ENCODE measurements around the gene EYA3. TPM values are rescaled to one million over a fixed set of nuclear protein-coding genes. Genes with fewer than 3 reads are reported as not detected.

EYA3 gene
- total RNA-seq, 3 donors from 2014 or later (not counting 1 experiment from before 2014, with no cell fraction given): 17.7 to 25.2 (median 19.1) TPM

- Histone ChIP-seq H3K27ac (ENCODE audit: low read length) (no peak overlapping the region), H3K27me3 (ENCODE audit: control insufficient read depth, insufficient read depth, low read length) (no peaks in the 10 kb centered on the region), H3K36me3 (ENCODE audit: control insufficient read depth, insufficient read depth, low read length) (no peaks in the 10 kb centered on the region), H3K4me3 (ENCODE audit: low read length) (no peak overlapping the region), H3K9me3 (ENCODE audit: control insufficient read depth, insufficient read depth, low read length) (no peaks in the 10 kb centered on the region), H3K4me1 (ENCODE audit: control insufficient read depth, insufficient read depth, low read length) (peaks cover 11% of the 10 kb centered on the region)
- H3K9me3 Mint-ChIP-seq: no peaks in the 10 kb centered on the region
- peaks cover 34 to 39% of the 10 kb centered on the region in 2 donors for H3K4me1 Mint-ChIP-seq
- peak overlapping the region; percentile 90 for H3K4me3 Mint-ChIP-seq
- peak; percentile 86 for TF ChIP-seq CTCF (IDR thresholded peaks at IDR 0.05)
- WGBS (ENCODE audit: insufficient coverage): 28% methylated on average over 3 of the region's 6 CpGs
- peak overlapping the region; percentile 71 for H3K27ac Mint-ChIP-seq
- no peaks in the 10 kb centered on the region for H3K36me3 Mint-ChIP-seq
- ATAC-seq (no peak), DNase-seq (peak; percentile 69 to 89)
- intact Hi-C loops (cut with micrococcal nuclease): loop anchor here (1.0 kb wide), 2 partner anchors 118 to 786 kb away; no protein-coding TSS in a partner anchor
- H3K27me3 Mint-ChIP-seq (ENCODE audit: low read depth in 2 of 2): peaks cover 0 to 1% of the 10 kb centered on the region in 2 donors
These were observed 2.8 kb upstream of the EYA3 start for GRCh38 chr1:28091043-28091781.

- 5% methylated on average over 16 of the region's 16 CpGs for WGBS (ENCODE audit: insufficient coverage)
- H3K27me3 ChIP-seq (ENCODE audit: control insufficient read depth, insufficient read depth, low read length): no peaks in the 10 kb centered on the region
- peak; percentile 20 to 49 for DNase-seq
- H3K4me3 Mint-ChIP-seq: peak overlapping the region; percentile 94
- intact Hi-C loops (cut with micrococcal nuclease): loop anchor here (1.0 to 5.0 kb wide), 4 partner anchors 112 to 420 kb away; partner anchors contain the start of gene RCC1
- H3K9me3 Mint-ChIP-seq: no peaks in the 10 kb centered on the region
- ATAC-seq: no peak
- no peaks in the 10 kb centered on the region for H3K36me3 ChIP-seq (ENCODE audit: control insufficient read depth, insufficient read depth, low read length)
- H3K4me1 ChIP-seq (ENCODE audit: control insufficient read depth, insufficient read depth, low read length): peaks cover 11% of the 10 kb centered on the region
- H3K27ac ChIP-seq (ENCODE audit: low read length): peak overlapping the region; percentile 84
- peaks cover 48 to 50% of the 10 kb centered on the region in 2 donors for H3K4me1 Mint-ChIP-seq
- no peak for TF ChIP-seq CTCF (IDR thresholded peaks at IDR 0.05)
- H3K27me3 Mint-ChIP-seq (ENCODE audit: low read depth in 2 of 2): no peaks in the 10 kb centered on the region
- H3K36me3 Mint-ChIP-seq: no peaks in the 10 kb centered on the region
- H3K9me3 ChIP-seq (ENCODE audit: control insufficient read depth, insufficient read depth, low read length): no peaks in the 10 kb centered on the region
- H3K4me3 ChIP-seq (ENCODE audit: low read length): peak overlapping the region; percentile 92
- H3K27ac Mint-ChIP-seq: peak overlapping the region; percentile 95 to 99
These were observed 719 bp downstream of the EYA3 start for GRCh38 chr1:28087614-28088167.

GRCh38 chr1:28086651-28087050, 1.8 kb downstream of the EYA3 start:
- H3K4me3 ChIP-seq (ENCODE audit: low read length): no peak overlapping the region
- TF ChIP-seq CTCF (IDR thresholded peaks at IDR 0.05): no peak

More at GRCh38 chr1:28086651-28087050, 1.8 kb downstream of the EYA3 start:
- Histone ChIP-seq H3K27ac (ENCODE audit: low read length) (no peak overlapping the region), H3K9me3 (ENCODE audit: control insufficient read depth, insufficient read depth, low read length) (no peaks in the 10 kb centered on the region), H3K4me1 (ENCODE audit: control insufficient read depth, insufficient read depth, low read length) (peaks cover 11% of the 10 kb centered on the region), H3K36me3 (ENCODE audit: control insufficient read depth, insufficient read depth, low read length) (no peaks in the 10 kb centered on the region), H3K27me3 (ENCODE audit: control insufficient read depth, insufficient read depth, low read length) (no peaks in the 10 kb centered on the region)
- ATAC-seq (no peak), DNase-seq (no peak)
- peak overlapping the region; percentile 95 to 99 for H3K27ac Mint-ChIP-seq
- WGBS (ENCODE audit: insufficient coverage): 86% methylated on average over 1 of the region's 1 CpG
- peaks cover 48 to 50% of the 10 kb centered on the region in 2 donors for H3K4me1 Mint-ChIP-seq
- no peaks in the 10 kb centered on the region for H3K27me3 Mint-ChIP-seq (ENCODE audit: low read depth in 2 of 2)
- peak overlapping the region; percentile 94 for H3K4me3 Mint-ChIP-seq
- no peaks in the 10 kb centered on the region for H3K9me3 Mint-ChIP-seq
- intact Hi-C loops (cut with micrococcal nuclease): loop anchor here (5.0 kb wide), 3 partner anchors 144 to 421 kb away; partner anchors contain the start of gene RCC1
- no peaks in the 10 kb centered on the region for H3K36me3 Mint-ChIP-seq

All from natural killer cell (primary cell).